Aorta (tissue), 5 donors: ENCODE data around the gene NTMT1. TPM values are rescaled to one million over a fixed set of nuclear protein-coding genes. Genes with fewer than 3 reads are reported as not detected.

ENCODE experiments used
- ATAC-seq: fragments of 200-7000 bp; cut with Tn5 transposase; one replicate; pipeline ENCODE4 v1.9.1; 2022; ENCODE audit warnings: moderate library complexity; ENCODE audit not compliant: low FRiP score
- DNase-seq, 2 donors: peaks; one replicate each; pipeline ENCODE4 v3.0.0-alpha.2; 2020
- H3K27ac ChIP-seq, 2 donors: one replicate each; pipeline ENCODE4 v1.5.1; 2013; ENCODE audit warnings: low read length in 2 of 2, mild to moderate bottlenecking in 2 of 2, moderate library complexity in 2 of 2, control low read depth in 1 of 2, inconsistent platforms in 1 of 2, low read depth in 1 of 2
- H3K27me3 ChIP-seq, 2 donors: one replicate each; pipeline ENCODE4 v1.6.1; 2013; ENCODE audit warnings: control low read depth in 1 of 2, low read length in 1 of 2, mild to moderate bottlenecking in 1 of 2, moderate library complexity in 1 of 2; ENCODE audit not compliant: insufficient read depth in 2 of 2, control insufficient read depth in 1 of 2
- H3K36me3 ChIP-seq, 2 donors: one replicate each; pipeline ENCODE4 v1.6.1; 2013; ENCODE audit warnings: control low read depth in 1 of 2, low read length in 1 of 2, mild to moderate bottlenecking in 1 of 2; ENCODE audit not compliant: insufficient read depth in 2 of 2, control insufficient read depth in 1 of 2
- H3K4me1 ChIP-seq, 2 donors: one replicate each; pipeline ENCODE4 v1.6.1; 2013; ENCODE audit warnings: low read length in 2 of 2, control low read depth in 1 of 2, mild to moderate bottlenecking in 1 of 2, moderate library complexity in 1 of 2; ENCODE audit not compliant: insufficient read depth in 2 of 2, control insufficient read depth in 1 of 2
- H3K4me3 ChIP-seq, 2 donors: one replicate each; pipeline ENCODE4 v1.5.1; 2013; ENCODE audit warnings: low read length in 2 of 2, control low read depth in 1 of 2, mild to moderate bottlenecking in 1 of 2
- H3K9me3 ChIP-seq: one replicate; pipeline ENCODE4 v1.6.1; 2013; ENCODE audit warnings: mild to moderate bottlenecking, low read length; ENCODE audit not compliant: control insufficient read depth
- WGBS, 2 donors: extraction: QIAGEN DNeasy Blood & Tissue Kit; methylation state at CpG; one replicate each; pipeline ENCODE4 v1.1.7; 2013; 5-methylcytosine and 5-hydroxymethylcytosine counted together
- intact Hi-C, 2 donors: fragments of 100-400 bp; cut with DNase I; formaldehyde crosslinking; loops; one replicate each; pipeline versions ENCODE4 v1.14.2 to v1.15.0; 2022
- polyA plus RNA-seq, 2 donors: library from polyadenylated mRNA; stranded (reverse); fragments of 200-250 nt; gene quantifications; one replicate each; pipeline ENCODE4 v1.2.3, GENCODE V29; 2013
- total RNA-seq, 2 donors: library from RNA; stranded (reverse); fragmentation: NEBNext Ultra II Directional; extraction: Animal tissue kit (Norgen Biotek cat#: 25700); gene quantifications; one replicate each; pipeline ENCODE4 v1.2.1, GENCODE V29; 2021
- donor health status: healthy with polysubstance abuse.
- donor health status: Bipolar disorder and iron deficiency.
- donor health status: DM: no; HTN: no; CAD: no.
- donor health status: DM: no; HTN: no; CAD: no.
- donor health status: DM: yes; HTN: yes; CAD: no.

NTMT1 gene
- total and polyA plus RNA-seq, 4 donors: 22.7 to 41.1 (median 30.0) TPM

DNA sequence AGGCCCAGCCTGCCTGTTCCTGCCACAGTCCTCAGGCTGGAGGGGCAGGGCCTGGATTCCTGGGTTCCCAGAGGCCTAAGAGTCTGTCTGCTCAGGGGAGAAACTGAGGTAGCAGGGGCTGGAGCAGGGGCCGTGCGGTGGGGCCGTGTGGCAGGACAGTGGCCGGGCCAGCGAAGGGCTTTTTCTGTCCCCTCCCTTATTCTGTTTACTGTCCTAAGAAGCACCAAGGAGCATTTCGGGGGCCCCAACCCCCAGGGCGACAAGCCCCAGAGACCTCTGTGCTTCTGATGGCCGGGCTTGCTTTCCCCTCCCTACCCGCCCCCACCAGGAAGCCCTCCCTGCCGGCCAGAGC is 22.8 kb downstream of the NTMT1 start:
- intact Hi-C loops: loop anchor here in 1 of 2 donors (5.0 kb wide), 2 partner anchors 49 to 74 kb away; no protein-coding TSS in a partner anchor
- no peak for ATAC-seq

DNA sequence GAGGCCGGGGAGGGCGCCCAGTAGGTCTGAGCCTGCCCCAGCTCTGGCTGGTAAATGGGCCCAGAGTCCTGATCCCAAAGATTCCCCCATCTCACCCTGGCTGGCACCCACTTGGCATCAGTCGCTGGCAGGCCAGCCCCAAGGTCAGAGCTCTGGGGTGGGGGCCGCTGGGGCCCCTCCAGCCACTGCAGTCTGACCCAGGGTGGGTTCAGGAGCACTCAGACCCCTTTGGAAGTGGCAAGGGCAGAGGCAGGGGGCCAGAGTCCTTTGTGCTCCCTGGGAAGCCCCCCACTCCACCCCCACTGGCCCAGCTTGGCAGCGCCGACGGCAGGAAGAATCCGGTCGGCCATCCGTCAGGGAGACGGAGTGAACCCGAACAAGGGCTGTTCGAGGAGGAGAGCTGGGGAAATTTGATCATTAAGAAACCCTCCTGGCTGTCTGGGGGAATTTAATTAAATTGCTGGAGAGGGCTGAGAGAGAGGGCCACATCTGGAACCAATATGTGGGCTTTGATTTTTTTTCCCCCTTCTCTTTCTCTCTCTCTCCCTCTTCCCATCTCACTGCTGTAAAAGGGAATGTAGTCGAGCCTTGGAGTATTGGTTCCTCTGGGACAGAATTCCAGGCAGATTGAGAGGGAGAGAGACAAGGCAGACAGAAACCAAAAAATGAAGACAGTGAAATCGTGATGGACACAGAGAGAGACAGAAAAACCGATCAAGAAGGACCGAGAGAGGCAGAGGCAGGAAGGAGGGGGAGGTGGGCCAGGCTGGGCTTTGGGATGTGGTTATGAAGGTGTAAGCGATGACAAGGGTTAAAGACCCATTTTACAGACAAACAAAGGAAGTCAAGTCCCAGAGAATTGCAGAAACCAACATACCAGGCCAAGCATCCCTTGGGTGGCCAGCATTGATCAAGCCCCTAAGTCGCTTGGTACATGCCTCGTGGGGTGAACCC is 24.0 kb downstream of the NTMT1 start:
- H3K27me3 ChIP-seq: no peaks in the 10 kb centered on the region
- no peak for ATAC-seq
- DNase-seq: no peak
- H3K4me1 ChIP-seq: no peaks in the 10 kb centered on the region
- H3K4me3 ChIP-seq: no peak overlapping the region
- no peaks in the 10 kb centered on the region for H3K36me3 ChIP-seq
- H3K9me3 ChIP-seq: no peaks in the 10 kb centered on the region
- peak overlapping the region; percentile 22 to 23 for H3K27ac ChIP-seq
- intact Hi-C loops: loop anchor here in 1 of 2 donors (5.0 kb wide), 2 partner anchors 47 to 72 kb away; no protein-coding TSS in a partner anchor
- WGBS, 2 donors: 58 to 63% methylated on average over 20 of the region's 20 CpGs

More for the DNA sequence above, 22.8 kb downstream of the NTMT1 start:
- Histone ChIP-seq H3K27me3 (no peaks in the 10 kb centered on the region), H3K27ac (peak overlapping the region; percentile 2 to 53), H3K4me1 (no peaks in the 10 kb centered on the region), H3K36me3 (no peaks in the 10 kb centered on the region), H3K9me3 (no peaks in the 10 kb centered on the region), H3K4me3 (no peak overlapping the region)
- 51 to 57% methylated on average over 9 to 10 of the region's 10 CpGs for WGBS, 2 donors
- DNase-seq: no peak

DNA sequence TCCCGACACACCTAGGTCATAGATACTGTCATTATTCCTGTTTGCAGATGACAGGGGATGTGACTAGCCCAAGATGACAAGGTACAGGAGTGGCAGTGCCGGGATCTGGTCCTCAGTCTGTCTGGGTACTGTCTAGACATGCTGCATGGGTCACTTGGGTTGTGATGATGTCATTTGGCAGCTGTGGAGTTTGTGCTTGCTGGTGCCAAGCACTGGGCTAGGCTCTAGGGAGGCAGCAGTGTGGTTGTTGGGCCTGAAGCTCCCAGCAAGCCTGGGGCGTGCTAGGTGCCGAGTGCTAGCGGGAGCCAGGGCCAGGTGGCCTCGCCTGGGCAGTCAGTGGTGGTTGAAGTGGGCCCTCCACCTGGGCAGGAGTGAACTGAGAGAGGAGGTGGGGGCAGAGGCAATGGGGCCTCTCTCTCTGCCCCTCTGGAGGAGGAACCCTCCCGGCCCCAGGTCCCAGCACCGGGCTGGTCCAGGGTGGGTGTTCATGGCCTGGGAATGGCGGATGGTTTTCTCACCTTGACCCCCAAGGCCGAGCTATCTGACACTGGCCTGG is 24.8 kb downstream of the NTMT1 start:
- intact Hi-C loops: no loop called here
- no peak for DNase-seq
- H3K27me3 ChIP-seq: no peaks in the 10 kb centered on the region
- ATAC-seq: no peak
- WGBS, 2 donors: 40 to 60% methylated on average over 8 to 10 of the region's 10 CpGs
- no peaks in the 10 kb centered on the region for H3K4me1 ChIP-seq
- H3K36me3 ChIP-seq: no peaks in the 10 kb centered on the region
- no peak overlapping the region for H3K4me3 ChIP-seq
- H3K9me3 ChIP-seq: no peaks in the 10 kb centered on the region
- H3K27ac ChIP-seq: peak overlapping the region in 1 of 2 donors; percentile 25

DNA sequence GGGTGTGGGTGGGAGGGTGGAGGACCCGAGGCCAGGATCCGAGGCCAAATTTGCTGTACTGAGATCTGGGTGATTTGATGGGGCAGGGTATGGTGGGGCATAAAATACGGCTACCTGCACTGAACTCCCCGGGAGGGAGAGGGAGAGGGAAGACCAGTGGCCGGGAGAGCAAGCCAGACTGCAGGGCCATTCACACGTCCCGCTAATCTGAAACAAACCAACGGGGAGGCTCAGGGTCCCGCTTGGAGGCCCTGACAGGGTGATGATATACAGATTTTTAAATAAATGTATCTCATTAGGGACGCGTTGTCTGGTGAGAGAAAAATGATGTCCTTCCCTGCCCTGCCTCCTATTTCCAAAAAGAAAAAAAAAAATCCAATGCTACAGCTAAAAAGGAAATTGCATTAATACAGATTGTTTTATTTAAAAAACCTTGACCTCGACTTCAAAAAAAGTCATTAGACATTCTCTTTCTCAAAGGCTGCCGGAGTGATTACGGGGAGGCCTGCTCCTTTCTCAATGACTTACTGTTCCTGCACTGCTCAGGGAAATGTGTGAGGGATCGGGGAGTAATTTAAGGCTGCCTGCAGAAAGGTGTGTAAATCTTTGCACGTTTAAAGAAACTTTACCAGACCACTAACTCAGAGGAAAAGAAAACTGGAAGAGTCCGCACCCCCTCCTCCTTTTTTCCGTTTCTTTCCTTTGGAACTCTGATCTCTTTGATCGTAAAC is 28.0 kb downstream of the NTMT1 start:
- ATAC-seq (no peak), DNase-seq (no peak)
- no peaks in the 10 kb centered on the region for H3K27me3 ChIP-seq
- WGBS, 2 donors: 77 to 79% methylated on average over 19 of the region's 19 CpGs
- H3K36me3 ChIP-seq: no peaks in the 10 kb centered on the region
- intact Hi-C loops: no loop called here
- H3K4me3 ChIP-seq: no peak overlapping the region
- H3K27ac ChIP-seq: no peak overlapping the region
- H3K4me1 ChIP-seq: no peaks in the 10 kb centered on the region
- no peaks in the 10 kb centered on the region for H3K9me3 ChIP-seq

DNA sequence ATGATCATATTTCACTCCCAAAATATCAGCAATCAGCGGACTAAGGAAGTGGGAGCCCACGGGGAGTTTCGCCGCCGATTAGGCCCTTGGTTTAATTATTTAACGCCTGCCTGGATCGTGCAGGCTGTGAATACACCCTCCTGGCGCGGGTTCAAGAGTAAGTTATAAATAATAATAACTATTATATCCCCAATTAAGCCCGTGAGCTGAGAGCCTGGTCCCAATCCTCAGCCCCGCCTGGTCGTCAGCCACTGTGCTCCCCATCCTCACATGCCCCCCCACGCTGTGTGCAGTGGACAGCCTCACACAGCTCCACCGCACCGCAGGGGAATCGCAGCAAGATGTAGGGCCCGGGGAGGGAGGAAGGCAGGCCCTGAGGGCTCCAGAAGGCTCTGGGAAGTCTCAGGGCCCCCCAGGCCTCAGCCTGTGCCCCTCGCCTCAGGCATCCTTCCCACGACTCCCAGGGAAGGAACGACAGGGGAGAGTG is 28.6 kb downstream of the NTMT1 start:
- no peak for ATAC-seq
- H3K9me3 ChIP-seq: no peaks in the 10 kb centered on the region
- no peaks in the 10 kb centered on the region for H3K4me1 ChIP-seq
- no peak overlapping the region for H3K27ac ChIP-seq
- WGBS, 2 donors: 78 to 82% methylated on average over 20 of the region's 20 CpGs
- no peaks in the 10 kb centered on the region for H3K36me3 ChIP-seq
- H3K27me3 ChIP-seq: no peaks in the 10 kb centered on the region
- intact Hi-C loops: no loop called here
- no peak overlapping the region for H3K4me3 ChIP-seq
- DNase-seq: no peak

DNA sequence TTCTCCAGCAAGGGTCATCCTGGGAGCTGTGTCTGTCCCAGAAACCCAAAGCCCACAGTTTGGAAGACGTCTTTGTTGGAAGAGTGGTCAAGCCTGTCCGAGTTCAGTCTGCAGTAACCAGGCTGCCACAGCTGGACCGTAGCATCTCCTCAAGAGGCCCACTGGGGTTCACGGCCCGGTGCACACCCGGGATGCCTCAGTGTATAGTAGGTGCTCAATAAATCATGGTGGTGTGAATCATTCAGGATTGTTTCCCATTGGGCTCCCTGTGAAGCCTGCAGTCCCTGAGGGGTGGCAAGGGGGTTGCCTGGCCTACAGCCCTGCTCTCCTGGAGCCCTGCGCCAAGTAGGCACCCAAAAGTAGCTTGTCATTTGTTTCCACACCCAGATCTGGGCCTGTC is 29.2 kb downstream of the NTMT1 start:
- Histone ChIP-seq H3K36me3 (no peaks in the 10 kb centered on the region), H3K4me3 (no peak overlapping the region), H3K9me3 (no peaks in the 10 kb centered on the region), H3K4me1 (no peaks in the 10 kb centered on the region), H3K27ac (no peak overlapping the region), H3K27me3 (no peaks in the 10 kb centered on the region)
- intact Hi-C loops: no loop called here
- 93 to 99% methylated on average over 7 of the region's 7 CpGs for WGBS, 2 donors
- DNase-seq (no peak), ATAC-seq (no peak)

DNA sequence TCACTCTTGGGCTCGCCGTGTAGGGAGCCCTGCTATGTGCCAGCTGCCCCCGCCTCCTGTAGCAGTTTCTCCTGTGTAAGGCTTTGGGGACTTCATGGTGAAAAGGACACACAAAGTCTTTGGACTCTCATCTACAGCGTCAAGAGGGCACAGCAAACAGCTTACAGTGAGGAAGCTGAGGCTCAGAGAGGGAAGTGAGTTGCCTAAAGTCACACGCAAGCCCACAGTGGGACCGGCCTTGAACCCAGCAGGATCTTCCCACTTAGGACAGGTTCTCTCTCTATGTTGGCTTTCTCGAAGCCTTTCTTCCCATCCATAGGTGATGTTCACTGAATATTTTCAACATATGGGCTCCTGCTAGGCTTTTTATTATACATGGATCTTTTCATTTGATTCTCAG is 29.7 kb downstream of the NTMT1 start:
- Histone ChIP-seq H3K27me3 (no peaks in the 10 kb centered on the region), H3K27ac (no peak overlapping the region), H3K4me1 (no peaks in the 10 kb centered on the region), H3K9me3 (no peaks in the 10 kb centered on the region), H3K36me3 (no peaks in the 10 kb centered on the region), H3K4me3 (no peak overlapping the region)
- 79 to 90% methylated on average over 7 of the region's 7 CpGs for WGBS, 2 donors
- no peak for DNase-seq
- intact Hi-C loops: no loop called here
- no peak for ATAC-seq

DNA sequence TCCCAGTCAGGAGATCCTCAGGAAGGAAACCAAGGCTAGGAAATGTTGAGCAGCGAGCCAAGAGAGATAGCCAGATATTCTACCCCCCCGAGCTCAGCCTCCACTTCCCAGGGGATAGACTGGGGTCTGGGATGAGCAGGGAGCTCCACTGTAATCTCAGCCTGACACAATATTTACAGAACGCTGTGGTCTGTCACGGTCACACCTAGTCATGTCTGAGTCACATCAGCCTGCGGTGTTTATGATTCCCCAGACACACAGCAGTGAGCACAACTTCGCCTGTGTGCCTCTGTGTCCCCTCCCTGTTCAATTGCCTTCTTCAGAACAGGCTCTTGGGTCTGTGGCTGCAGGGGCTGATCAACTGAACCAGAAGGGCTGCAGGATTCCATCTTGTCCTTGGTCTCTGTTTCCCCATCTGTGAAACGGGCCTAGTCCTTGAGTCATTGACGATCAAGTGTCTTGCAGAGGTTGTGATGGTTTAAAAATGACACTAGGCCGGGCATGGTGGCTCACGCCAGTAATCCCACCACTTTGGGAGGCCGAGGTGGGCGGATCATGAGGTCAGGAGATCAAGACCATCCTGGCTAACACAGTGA is 30.9 kb downstream of the NTMT1 start:
- H3K4me1 ChIP-seq: no peaks in the 10 kb centered on the region
- 89 to 90% methylated on average over 12 of the region's 12 CpGs for WGBS, 2 donors
- no peak overlapping the region for H3K4me3 ChIP-seq
- no peaks in the 10 kb centered on the region for H3K9me3 ChIP-seq
- DNase-seq (no peak), ATAC-seq (no peak)
- H3K27ac ChIP-seq: no peak overlapping the region
- no peaks in the 10 kb centered on the region for H3K36me3 ChIP-seq
- intact Hi-C loops: no loop called here
- H3K27me3 ChIP-seq: no peaks in the 10 kb centered on the region
